Cardiac muscle cell (in vitro differentiated cells and primary cell): ENCODE measurements around the gene UGCG. TPM values are rescaled to one million over a fixed set of nuclear protein-coding genes. Genes with fewer than 3 reads are reported as not detected.
"Not testable (repeated sequence)": the region's sequence is repeated elsewhere in the genome, so short reads cannot be mapped to it uniquely, and the experiment has no call there.

ENCODE experiments used
- DNase-seq, 2 donors: peaks; one replicate each; pipeline versions ENCODE4 v3.0.0 to v3.0.0-alpha.2; 2010 to 2017; ENCODE audit warnings: low read depth in 1 of 2, low spot score in 1 of 2
- H3K27ac ChIP-seq: fragments of 200-600 bp; sonication (generic); 2 replicates; pipeline ENCODE4 v1.5.1; 2016
- H3K27me3 ChIP-seq: fragments of 200-600 bp; sonication (generic); 2 replicates; pipeline ENCODE4 v1.6.0; 2016; ENCODE audit warnings: control low read depth
- H3K36me3 ChIP-seq: fragments of 200-600 bp; sonication (generic); 2 replicates; pipeline ENCODE4 v1.5.1; 2016; ENCODE audit warnings: control low read depth
- H3K4me1 ChIP-seq: fragments of 200-600 bp; sonication (generic); 2 replicates; pipeline ENCODE4 v1.8.1; 2017; ENCODE audit warnings: low read depth, mild to moderate bottlenecking, mixed run types
- H3K4me3 ChIP-seq: fragments of 200-600 bp; sonication (generic); 2 replicates; pipeline ENCODE4 v1.5.1; 2016; ENCODE audit warnings: mild to moderate bottlenecking
- H3K9me3 ChIP-seq: fragments of 200-600 bp; sonication (generic); 2 replicates; pipeline ENCODE4 v1.5.1; 2017; ENCODE audit warnings: low read depth, mild to moderate bottlenecking, control low read depth
- polyA plus RNA-seq: library from polyadenylated mRNA; unstranded; fragments of >200 nt; fragmentation: Nextera tagmentation; extraction: Ambion mirVana; gene quantifications from 2 replicates; pipeline ENCODE4 v1.2.1, GENCODE V29; 2016
- total RNA-seq: library from RNA; depleted of rRNA; stranded (reverse); fragments of >200 nt; gene quantifications from 2 replicates; pipeline ENCODE4 v1.2.3, GENCODE V29; 2016
- TF ChIP-seq, protein P1 (sequence below): IDR thresholded peaks from 2 replicates; pipeline ENCODE4 v1.5.1; 2012; ENCODE audit warnings: low read depth, mild to moderate bottlenecking, low read length

The UGCG gene
- total and polyA plus RNA-seq, 2 experiments from 2014 or later = 16.4 to 18.1 TPM

DNA sequence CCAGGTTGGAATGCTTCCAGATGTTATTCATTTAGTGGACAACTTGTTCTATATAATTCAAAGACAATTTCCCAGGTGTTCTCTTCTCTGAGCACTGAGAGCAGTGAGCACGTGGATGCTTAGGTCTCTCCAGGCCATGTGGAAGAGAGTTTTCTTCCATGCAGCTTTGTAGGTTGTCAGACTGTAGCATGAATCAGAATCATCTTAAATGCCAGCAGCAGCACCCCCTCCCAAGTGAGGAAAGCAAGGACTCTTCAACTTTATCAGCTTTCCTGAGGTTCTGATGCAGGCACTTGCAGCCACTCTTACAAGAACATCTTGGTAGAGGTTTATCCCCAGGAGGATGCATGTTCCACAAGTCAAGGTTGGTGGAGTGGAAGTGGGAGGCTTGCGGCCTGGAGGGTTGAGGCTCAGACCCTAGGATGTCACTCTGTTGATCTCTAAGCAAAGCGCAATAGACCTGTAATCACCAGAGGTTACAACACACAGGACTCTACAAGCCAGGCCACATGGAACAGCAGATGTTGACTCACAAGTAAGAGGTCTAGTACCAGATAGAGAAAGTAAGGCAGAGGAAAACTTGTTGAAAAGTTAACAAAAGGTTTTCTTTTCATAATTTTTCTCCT is 47.7 kb downstream of the UGCG start:
- TF ChIP-seq, protein P1, sequence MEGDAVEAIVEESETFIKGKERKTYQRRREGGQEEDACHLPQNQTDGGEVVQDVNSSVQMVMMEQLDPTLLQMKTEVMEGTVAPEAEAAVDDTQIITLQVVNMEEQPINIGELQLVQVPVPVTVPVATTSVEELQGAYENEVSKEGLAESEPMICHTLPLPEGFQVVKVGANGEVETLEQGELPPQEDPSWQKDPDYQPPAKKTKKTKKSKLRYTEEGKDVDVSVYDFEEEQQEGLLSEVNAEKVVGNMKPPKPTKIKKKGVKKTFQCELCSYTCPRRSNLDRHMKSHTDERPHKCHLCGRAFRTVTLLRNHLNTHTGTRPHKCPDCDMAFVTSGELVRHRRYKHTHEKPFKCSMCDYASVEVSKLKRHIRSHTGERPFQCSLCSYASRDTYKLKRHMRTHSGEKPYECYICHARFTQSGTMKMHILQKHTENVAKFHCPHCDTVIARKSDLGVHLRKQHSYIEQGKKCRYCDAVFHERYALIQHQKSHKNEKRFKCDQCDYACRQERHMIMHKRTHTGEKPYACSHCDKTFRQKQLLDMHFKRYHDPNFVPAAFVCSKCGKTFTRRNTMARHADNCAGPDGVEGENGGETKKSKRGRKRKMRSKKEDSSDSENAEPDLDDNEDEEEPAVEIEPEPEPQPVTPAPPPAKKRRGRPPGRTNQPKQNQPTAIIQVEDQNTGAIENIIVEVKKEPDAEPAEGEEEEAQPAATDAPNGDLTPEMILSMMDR = no peak
- Histone ChIP-seq H3K4me3 (no peak overlapping the region), H3K4me1 (no peaks in the 10 kb centered on the region), H3K36me3 (no peaks in the 10 kb centered on the region), H3K9me3 (no peaks in the 10 kb centered on the region), H3K27ac (no peak overlapping the region), H3K27me3 (no peaks in the 10 kb centered on the region)
- peak in 1 of 2 donors; percentile 77 for DNase-seq

DNA sequence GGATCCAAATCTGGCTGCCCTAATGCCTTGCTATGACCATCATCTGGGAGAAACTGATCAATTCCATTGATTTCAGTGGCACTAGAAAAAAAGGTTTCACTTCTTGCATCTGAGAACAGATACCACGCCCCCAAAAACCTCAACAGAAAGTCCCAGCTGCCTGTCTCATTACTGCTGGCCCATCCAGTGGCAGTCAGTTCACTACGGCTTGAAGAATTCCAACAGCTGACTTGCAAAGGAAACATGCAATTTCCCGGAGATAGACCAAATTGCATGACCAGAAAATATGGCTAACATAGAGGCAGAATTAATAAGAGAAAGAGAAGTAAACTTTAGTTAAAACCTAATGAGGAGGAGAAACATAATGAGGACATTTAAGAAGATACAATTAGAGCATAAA is 48.6 kb downstream of the UGCG start:
- H3K27me3 ChIP-seq = no peaks in the 10 kb centered on the region
- TF ChIP-seq, protein P1 = no peak
- H3K27ac ChIP-seq = no peak overlapping the region
- peak in 1 of 2 donors; percentile 71 for DNase-seq
- no peaks in the 10 kb centered on the region for H3K36me3 ChIP-seq
- no peaks in the 10 kb centered on the region for H3K9me3 ChIP-seq
- no peak overlapping the region for H3K4me3 ChIP-seq
- no peaks in the 10 kb centered on the region for H3K4me1 ChIP-seq

DNA sequence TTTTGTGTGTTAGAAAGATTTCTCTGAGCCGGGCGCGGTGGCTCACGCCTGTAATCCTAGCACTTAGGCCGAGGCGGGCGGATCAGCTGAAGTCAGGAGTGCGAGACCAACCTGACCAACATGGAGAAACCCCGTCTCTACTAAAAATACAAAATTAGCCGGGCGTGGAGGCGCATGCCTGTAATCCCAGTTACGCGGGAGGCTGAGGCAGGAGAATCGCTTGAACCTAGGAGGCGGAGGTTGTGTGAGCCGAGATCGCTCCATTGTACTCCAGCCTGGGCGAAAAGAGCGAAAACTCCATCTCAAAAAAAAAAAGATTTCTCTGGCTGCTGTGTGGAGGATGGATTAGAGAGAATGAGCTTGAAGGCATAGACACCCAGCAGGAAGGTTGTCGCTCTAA is 51.5 kb downstream of the UGCG start:
- not testable (repeated sequence) for H3K27ac ChIP-seq, DNase-seq, H3K4me1 ChIP-seq, H3K9me3 ChIP-seq, H3K36me3 ChIP-seq, H3K27me3 ChIP-seq, H3K4me3 ChIP-seq

DNA sequence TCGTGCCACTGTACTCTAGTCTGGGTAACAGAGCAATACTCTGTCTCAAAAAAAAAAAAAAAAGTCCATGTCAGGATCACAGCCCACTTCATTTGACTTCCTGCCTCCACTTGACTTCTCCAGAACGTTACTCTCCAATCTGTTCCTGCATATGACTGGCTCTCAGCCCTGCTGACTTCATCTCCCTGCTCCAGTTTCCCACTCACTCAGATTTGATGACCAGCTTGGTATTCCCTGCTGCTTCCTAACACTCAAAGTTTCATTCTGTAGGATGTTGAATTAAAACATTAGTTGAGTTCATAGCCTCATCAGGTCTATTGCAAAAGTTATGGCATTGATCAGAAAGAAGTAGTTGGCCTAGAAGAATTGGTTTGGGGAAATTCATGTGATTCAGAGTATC is 52.3 kb downstream of the UGCG start:
- Histone ChIP-seq H3K4me3 (no peak overlapping the region), H3K9me3 (no peaks in the 10 kb centered on the region)
- TF ChIP-seq, protein P1 = no peak

DNA sequence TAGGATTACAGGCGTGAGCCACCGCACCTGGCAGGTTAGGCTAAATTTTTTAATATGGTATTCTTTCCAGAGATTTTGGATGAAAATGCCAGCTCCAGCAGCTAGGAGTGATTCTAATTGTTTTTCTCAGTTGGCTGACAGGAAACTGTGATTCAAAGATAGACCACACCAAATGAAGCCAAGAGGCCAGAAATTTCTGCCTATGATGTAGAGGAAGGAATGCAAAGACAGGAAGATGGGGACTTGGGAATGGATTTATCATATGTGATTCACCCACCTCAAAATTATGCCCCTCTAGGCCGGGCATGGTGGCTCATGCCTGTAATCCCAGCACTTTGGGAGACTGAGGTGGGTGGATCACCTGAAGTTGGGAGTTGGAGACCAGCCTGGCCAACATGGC is 53.3 kb downstream of the UGCG start:
- H3K27me3 ChIP-seq = no peaks in the 10 kb centered on the region
- no peaks in the 10 kb centered on the region for H3K9me3 ChIP-seq
- TF ChIP-seq, protein P1 = no peak
- no peaks in the 10 kb centered on the region for H3K4me1 ChIP-seq
- no peaks in the 10 kb centered on the region for H3K36me3 ChIP-seq
- DNase-seq = peak in 1 of 2 donors; percentile 37
- H3K27ac ChIP-seq = no peak overlapping the region
- H3K4me3 ChIP-seq = no peak overlapping the region

More for the DNA sequence above, 52.3 kb downstream of the UGCG start:
- no peaks in the 10 kb centered on the region for H3K36me3 ChIP-seq
- no peaks in the 10 kb centered on the region for H3K4me1 ChIP-seq
- peak in 1 of 2 donors; percentile 16 for DNase-seq
- H3K27me3 ChIP-seq = no peaks in the 10 kb centered on the region
- H3K27ac ChIP-seq = no peak overlapping the region

DNA sequence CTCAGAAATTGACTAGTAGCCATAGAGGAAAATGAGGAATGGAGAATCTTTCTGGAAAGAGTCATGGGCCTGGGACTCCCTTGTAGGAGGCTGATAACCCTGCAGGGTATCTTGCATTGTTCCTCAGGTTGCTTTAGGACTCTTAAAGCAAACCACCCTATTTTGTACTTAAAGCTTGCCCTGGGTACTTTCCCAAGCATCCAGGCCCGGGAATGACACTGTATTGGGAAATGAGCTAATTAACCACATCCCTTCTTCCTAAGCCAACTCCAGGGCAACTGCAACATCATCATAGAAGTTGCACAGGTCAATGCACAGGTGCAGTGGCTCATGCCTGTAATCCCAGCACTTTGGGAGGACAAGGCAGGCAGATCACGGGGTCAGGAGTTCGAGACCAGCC is 55.9 kb downstream of the UGCG start:
- no peaks in the 10 kb centered on the region for H3K27me3 ChIP-seq
- peak in 1 of 2 donors; percentile 84 for DNase-seq
- H3K36me3 ChIP-seq = no peaks in the 10 kb centered on the region
- H3K4me3 ChIP-seq = no peak overlapping the region
- no peak overlapping the region for H3K27ac ChIP-seq
- TF ChIP-seq, protein P1 = no peak
- no peaks in the 10 kb centered on the region for H3K9me3 ChIP-seq
- no peaks in the 10 kb centered on the region for H3K4me1 ChIP-seq
